Panc1 (cell line): ENCODE results near the gene BRPF1. TPM values are rescaled to one million over a fixed set of nuclear protein-coding genes. Genes with fewer than 3 reads are reported as not detected.

Source experiments
- ATAC-seq: fragments of 200-7000 bp; cut with Tn5 transposase; 2 replicates; pipeline ENCODE4 v1.9.1; 2020; ENCODE audit warnings: mild to moderate bottlenecking, moderate library complexity
- BruUV-seq: library from RNA; stranded (reverse); fragments of 400-500 nt; replicated peaks from 2 replicates; lab custom pipeline; 2021; lab: Mats Ljungman, UMichigan
- CTCF ChIA-PET: fragments of 300-600 bp; sonication (Branson Sonifier 250); formaldehyde crosslinking; loops from one replicate; lab custom pipeline; 2022; ENCODE audit warnings: antibody characterized with exemption; lab: Charles Lee
- POLR2A ChIA-PET: fragments of 300-600 bp; sonication (Branson Sonifier 250); formaldehyde crosslinking; loops from one replicate; lab custom pipeline; 2022; ENCODE audit warnings: antibody characterized with exemption; lab: Charles Lee
- DNase-seq: peaks from one replicate; pipeline ENCODE4 v3.0.0-alpha.2; 2010; ENCODE audit warnings: low read depth, low spot score
- H3K27ac ChIP-seq: 2 replicates; pipeline ENCODE4 v1.5.1; 2011; ENCODE audit warnings: mild to moderate bottlenecking, low read length, inconsistent platforms
- H3K27me3 ChIP-seq: fragments of 200-500 bp; sonication (Bioruptor generic); 2 replicates; pipeline ENCODE4 v1.6.0; 2014; ENCODE audit warnings: low read length, inconsistent platforms; ENCODE audit not compliant: control insufficient read depth, insufficient read depth
- H3K36me3 ChIP-seq: fragments of 200-500 bp; sonication (Bioruptor generic); 2 replicates; pipeline ENCODE4 v1.5.1; 2014; ENCODE audit warnings: inconsistent platforms, mild to moderate bottlenecking, low read length, moderate library complexity; ENCODE audit not compliant: control insufficient read depth, insufficient read depth
- H3K4me1 ChIP-seq: 2 replicates; pipeline ENCODE4 v1.5.1; 2011; ENCODE audit warnings: inconsistent platforms, mild to moderate bottlenecking, low read length, moderate library complexity; ENCODE audit not compliant: control insufficient read depth, insufficient read depth
- H3K4me3 ChIP-seq, 2 experiments: 2 replicates each; pipeline ENCODE4 v1.5.1; 2011 to 2012; ENCODE audit warnings: low read depth in 2 of 2, low read length in 2 of 2, mild to moderate bottlenecking in 2 of 2, inconsistent platforms in 1 of 2, moderate library complexity in 1 of 2
- H3K9me3 ChIP-seq: fragments of 200-500 bp; sonication (Bioruptor generic); 2 replicates; pipeline ENCODE4 v1.5.1; 2014; ENCODE audit warnings: low read depth, mild to moderate bottlenecking, inconsistent platforms, low read length, moderate library complexity; ENCODE audit not compliant: control insufficient read depth, insufficient read depth
- POLR2AphosphoS5 ChIP-seq: IDR thresholded peaks from 2 replicates; pipeline ENCODE4 v1.6.1; 2012; ENCODE audit warnings: mild to moderate bottlenecking, low read depth, low read length, moderate library complexity
- REST ChIP-seq, 2 experiments: IDR thresholded peaks; 2 replicates each; pipeline ENCODE4 v1.6.1; 2011 to 2012; ENCODE audit warnings: low read depth in 2 of 2, control low read depth in 1 of 2, low read length in 1 of 2, mild to moderate bottlenecking in 1 of 2, moderate library complexity in 1 of 2; ENCODE audit not compliant: insufficient read depth in 1 of 2
- SIN3A ChIP-seq: IDR thresholded peaks from 2 replicates; pipeline ENCODE4 v1.6.1; 2012; ENCODE audit warnings: low read depth, mild to moderate bottlenecking, low read length, moderate library complexity, borderline replicate concordance; ENCODE audit not compliant: insufficient read depth
- TCF7L2 ChIP-seq: IDR thresholded peaks from 2 replicates; pipeline ENCODE4 v1.6.1; 2011; ENCODE audit warnings: mild to moderate bottlenecking, low read depth, low read length, inconsistent platforms
- in situ Hi-C: cut with HindIII; loops from 2 replicates; pipeline ENCODE4 v1.10.0; 2016; ENCODE audit warnings: low sequenced_read_pairs, low pct_unique_long_range_greater_than_20kb
- intact Hi-C: fragments of 100-400 bp; cut with micrococcal nuclease; formaldehyde crosslinking; loops from one replicate; pipeline ENCODE4 v1.10.0; 2022; ENCODE audit not compliant: unreplicated experiment
- total RNA-seq: library from RNA; stranded (reverse); gene quantifications from one replicate; pipeline ENCODE4 v1.2.1, GENCODE V29; 2021; ENCODE audit not compliant: unreplicated experiment
- TF ChIP-seq, protein P1 (sequence below): fragments of 450-650 bp; IDR thresholded peaks from 2 replicates; pipeline ENCODE4 v1.5.1; 2017; ENCODE audit warnings: mild to moderate bottlenecking

Gene BRPF1
- total RNA-seq, 1 experiment from 2014 or later = 17.4 TPM

DNA sequence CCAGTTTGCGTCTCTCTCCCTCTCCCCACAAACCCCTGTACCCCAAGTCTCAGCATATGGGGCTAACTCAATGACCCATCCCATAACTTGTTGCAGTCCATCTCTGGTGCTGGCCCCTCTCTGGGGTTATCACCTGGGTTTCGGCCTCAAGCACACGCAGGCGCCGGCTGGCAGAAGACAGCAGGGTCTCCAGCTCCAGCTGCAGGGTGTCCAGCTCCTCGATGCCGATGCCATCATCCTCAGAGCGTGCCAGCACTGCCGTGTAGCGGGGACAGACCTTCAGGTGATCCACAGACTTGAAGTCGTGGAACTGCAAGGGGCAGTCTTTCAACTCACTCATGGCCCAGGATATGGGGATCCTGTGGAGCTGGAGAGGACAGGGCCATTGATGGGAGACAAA is 59.6 kb downstream of the BRPF1 start:
- Histone ChIP-seq H3K27ac (peak overlapping the region; percentile 98; the same call in 1 of the 2 replicates), H3K27me3 (no peaks in the 10 kb centered on the region), H3K4me1 (peaks cover 7% of the 10 kb centered on the region), H3K36me3 (peaks cover 3% of the 10 kb centered on the region; the same call in 1 of the 2 replicates), H3K4me3 (peak overlapping the region in 1 of 2 experiments; percentile 86; a peak in 1 of 4 replicates), H3K9me3 (no peaks in the 10 kb centered on the region)
- POLR2A ChIA-PET = interaction anchor here (0.5 kb wide), 1 partner anchor 18 kb away, joined by 5 read pairs; no protein-coding TSS in a partner anchor
- BruUV-seq = no TSS peak
- in situ Hi-C loops = no loop called here
- ATAC-seq = no peak
- intact Hi-C loops = no loop called here
- no peak for TF ChIP-seq TCF7L2
- no peak for TF ChIP-seq POLR2AphosphoS5
- TF ChIP-seq REST (IDR thresholded peaks at IDR 0.05; ENCODE audit: insufficient read depth in 1 of 2, low read depth in 2 of 2, low read length in 1 of 2) = no peak
- no peak for TF ChIP-seq SIN3A
- TF ChIP-seq, protein P1, sequence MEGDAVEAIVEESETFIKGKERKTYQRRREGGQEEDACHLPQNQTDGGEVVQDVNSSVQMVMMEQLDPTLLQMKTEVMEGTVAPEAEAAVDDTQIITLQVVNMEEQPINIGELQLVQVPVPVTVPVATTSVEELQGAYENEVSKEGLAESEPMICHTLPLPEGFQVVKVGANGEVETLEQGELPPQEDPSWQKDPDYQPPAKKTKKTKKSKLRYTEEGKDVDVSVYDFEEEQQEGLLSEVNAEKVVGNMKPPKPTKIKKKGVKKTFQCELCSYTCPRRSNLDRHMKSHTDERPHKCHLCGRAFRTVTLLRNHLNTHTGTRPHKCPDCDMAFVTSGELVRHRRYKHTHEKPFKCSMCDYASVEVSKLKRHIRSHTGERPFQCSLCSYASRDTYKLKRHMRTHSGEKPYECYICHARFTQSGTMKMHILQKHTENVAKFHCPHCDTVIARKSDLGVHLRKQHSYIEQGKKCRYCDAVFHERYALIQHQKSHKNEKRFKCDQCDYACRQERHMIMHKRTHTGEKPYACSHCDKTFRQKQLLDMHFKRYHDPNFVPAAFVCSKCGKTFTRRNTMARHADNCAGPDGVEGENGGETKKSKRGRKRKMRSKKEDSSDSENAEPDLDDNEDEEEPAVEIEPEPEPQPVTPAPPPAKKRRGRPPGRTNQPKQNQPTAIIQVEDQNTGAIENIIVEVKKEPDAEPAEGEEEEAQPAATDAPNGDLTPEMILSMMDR = no peak
- CTCF ChIA-PET = no interaction called here
- DNase-seq = no peak

- ChIA-PET CTCF (no interaction called here), POLR2A (interaction anchor here (0.7 to 1.0 kb wide), 2 partner anchors 203 to 287 kb away, joined by 3 read pairs; no protein-coding TSS in a partner anchor)
- TSS peak; percentile 88 for BruUV-seq
- H3K36me3 ChIP-seq = peaks cover 3% of the 10 kb centered on the region; the same call in 1 of the 2 replicates
- DNase-seq (no peak), ATAC-seq (no peak)
- no peaks in the 10 kb centered on the region for H3K9me3 ChIP-seq
- H3K4me3 ChIP-seq = peak overlapping the region; percentile 86 to 87
- intact Hi-C loops (no loop called here), in situ Hi-C loops (no loop called here)
- H3K4me1 ChIP-seq = peaks cover 7% of the 10 kb centered on the region
- no peaks in the 10 kb centered on the region for H3K27me3 ChIP-seq
- TF ChIP-seq POLR2AphosphoS5 (no peak), REST (IDR thresholded peaks at IDR 0.05; ENCODE audit: insufficient read depth in 1 of 2, low read depth in 2 of 2, low read length in 1 of 2) (no peak), TCF7L2 (no peak), SIN3A (no peak)
- TF ChIP-seq, protein P1 = no peak
- H3K27ac ChIP-seq = peak overlapping the region; percentile 98
These were observed 60.4 kb downstream of the BRPF1 start for GRCh38 chr3:9791790-9792404.
